ENCODE measurements around the gene ADGRF4.

ADGRF4 gene

DNA sequence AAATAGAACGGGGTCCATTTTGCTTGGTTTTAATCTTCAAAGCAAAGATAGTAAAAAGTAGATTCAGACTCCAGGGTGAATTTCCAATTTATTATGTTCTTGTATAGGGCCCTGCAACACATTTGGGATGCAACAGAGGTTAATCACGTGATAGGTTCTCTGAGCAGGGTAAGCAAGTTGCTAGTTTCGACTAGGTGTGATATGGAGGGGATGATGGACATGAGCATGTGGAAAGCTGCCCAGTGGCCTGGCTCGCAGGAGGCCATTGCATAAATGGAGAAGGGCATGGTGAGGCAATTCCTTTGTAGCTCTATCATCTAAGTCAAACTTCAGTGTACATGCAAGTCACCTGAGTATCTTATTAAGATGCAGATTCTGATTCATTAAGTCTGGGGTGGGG, 17.7 kb upstream of the ADGRF4 start:
- no peak for DNase-seq (ENCODE audit: low read depth, low spot score)

DNA sequence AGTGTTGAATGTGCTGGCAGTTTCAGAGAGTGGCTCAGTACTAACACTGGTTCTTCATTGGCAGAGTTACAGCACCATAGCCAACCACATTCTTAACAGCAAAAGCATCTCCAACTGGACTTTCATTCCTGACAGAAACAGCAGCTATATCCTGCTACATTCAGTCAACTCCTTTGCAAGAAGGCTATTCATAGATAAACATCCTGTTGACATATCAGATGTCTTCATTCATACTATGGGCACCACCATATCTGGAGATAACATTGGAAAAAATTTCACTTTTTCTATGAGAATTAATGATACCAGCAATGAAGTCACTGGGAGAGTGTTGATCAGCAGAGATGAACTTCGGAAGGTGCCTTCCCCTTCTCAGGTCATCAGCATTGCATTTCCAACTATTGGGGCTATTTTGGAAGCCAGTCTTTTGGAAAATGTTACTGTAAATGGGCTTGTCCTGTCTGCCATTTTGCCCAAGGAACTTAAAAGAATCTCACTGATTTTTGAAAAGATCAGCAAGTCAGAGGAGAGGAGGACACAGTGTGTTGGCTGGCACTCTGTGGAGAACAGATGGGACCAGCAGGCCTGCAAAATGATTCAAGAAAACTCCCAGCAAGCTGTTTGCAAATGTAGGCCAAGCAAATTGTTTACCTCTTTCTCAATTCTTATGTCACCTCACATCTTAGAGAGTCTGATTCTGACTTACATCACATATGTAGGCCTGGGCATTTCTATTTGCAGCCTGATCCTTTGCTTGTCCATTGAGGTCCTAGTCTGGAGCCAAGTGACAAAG, 17.0 kb upstream of the ADGRF4 start:
- no peak for DNase-seq (ENCODE audit: low read depth, low spot score)

DNA sequence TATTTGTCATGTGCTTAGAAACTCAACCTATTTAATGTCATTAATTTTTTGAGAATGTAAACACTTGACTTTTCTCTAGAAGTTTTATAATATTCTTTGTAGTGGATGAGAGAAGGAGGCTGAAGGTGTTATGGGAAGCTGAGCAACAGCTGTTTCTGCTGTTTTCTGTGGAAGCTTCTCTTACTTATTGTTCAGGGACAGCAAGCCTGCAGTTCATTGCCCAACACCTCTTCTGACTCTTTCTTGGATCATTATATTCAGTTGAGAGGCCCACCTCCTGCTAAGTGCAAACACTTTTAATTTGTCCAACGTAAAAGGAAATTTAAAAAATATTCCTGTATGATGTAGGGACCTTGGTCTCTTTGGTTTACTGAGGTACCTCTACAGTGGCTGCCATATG, 12.0 kb upstream of the ADGRF4 start:
- no peak for DNase-seq (ENCODE audit: low read depth, low spot score)

DNA sequence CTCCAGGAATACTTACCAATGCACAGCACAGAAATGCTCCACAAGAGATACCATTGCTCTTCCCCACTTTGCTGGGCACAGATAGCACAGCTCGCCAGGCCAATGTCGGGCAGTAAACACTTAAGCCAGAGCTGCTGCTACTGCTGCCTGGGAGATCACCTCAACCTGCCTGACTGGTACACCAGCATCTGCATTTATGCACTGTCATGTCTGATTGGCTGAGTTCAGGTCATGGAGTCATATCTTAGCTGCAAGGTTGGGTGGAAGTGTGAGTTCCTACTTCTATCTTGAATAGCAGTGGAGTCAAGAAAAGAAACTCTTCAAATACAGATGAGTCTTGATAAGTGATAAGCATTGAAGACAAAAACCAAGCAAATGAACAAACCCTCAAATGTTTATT, 10.9 kb upstream of the ADGRF4 start:
- no peak for DNase-seq (ENCODE audit: low read depth, low spot score)

DNA sequence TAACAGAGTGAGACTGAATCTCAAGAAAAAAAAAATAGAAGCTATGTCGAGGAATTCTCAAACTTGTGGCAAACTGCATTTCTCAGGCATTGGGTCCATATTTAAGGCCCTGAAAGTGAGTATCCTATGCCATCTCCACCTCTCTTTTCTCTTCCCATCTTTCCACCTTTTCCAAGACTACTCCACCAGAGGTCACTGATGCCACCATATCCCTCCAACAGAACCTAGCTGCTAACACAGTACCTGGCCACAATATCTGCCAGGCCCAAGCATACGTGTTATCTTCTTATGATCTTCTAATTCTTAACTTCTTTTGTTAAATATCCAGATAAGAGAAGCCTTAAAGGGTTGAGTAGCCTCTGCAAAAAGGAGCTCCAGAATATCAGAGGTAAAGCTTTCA, 8.2 kb upstream of the ADGRF4 start:
- no peak for DNase-seq (ENCODE audit: low read depth, low spot score)

DNA sequence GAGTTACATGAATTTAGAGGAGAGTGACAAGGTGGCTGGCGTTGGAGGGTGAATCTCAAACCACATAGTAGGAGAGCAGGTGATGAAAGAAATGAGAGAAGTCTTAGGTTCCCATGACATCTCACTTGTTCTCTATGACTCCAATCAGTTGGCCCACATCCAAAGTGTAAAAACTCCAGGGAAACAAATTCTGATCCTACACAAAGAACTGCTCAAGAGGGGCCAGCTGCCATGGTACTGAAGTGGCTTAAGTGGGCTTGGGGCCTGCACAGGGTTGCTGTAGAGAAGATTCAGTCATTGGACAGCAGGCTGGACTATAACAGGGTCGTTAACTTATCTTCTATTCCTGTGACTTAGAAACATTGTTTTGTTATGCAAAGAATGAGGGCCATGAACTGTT, 7.6 kb upstream of the ADGRF4 start:
- no peak for DNase-seq (ENCODE audit: low read depth, low spot score)

DNA sequence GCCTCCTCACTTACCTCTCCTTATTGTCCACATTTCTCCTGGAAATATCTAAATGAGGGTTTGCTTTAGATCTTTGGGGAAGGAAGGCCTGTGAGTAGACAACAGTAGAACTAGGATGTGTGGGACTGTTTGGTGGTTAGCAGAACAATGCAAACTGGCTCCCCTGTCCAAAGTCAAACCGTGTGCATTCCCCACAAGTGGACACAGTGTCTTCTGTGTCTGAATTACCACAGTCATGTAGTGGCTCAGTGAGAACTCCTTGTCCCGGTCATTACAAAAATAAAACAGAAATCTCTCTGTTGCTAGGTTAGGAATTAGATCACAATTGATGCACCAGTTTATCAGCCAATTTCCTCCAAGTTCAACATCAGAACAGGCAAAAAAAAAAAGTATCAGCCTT, 455 bp upstream of the ADGRF4 start:
- DNase-seq (ENCODE audit: low read depth, low spot score) = no peak

DNA sequence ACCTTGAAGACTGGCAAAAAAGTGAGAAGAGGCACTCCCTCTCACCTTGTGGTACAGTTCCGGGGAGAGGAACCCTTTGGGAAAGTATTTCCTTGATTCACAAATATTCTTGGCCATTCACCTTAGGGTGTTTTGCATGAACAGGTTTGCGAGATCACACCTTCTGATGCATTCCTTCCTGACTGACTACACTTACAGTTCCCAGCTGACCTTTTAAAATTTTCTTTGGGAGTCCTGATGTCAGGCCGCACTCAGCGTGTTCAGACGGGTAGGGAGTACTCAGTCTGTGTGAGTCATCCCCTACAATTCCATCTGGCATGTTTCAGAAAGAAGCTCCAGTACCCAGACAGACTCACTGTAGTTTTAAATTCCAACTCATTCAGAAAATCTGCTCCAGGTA, 1.7 kb downstream of the ADGRF4 start:
- DNase-seq (ENCODE audit: low read depth, low spot score) = no peak

DNA sequence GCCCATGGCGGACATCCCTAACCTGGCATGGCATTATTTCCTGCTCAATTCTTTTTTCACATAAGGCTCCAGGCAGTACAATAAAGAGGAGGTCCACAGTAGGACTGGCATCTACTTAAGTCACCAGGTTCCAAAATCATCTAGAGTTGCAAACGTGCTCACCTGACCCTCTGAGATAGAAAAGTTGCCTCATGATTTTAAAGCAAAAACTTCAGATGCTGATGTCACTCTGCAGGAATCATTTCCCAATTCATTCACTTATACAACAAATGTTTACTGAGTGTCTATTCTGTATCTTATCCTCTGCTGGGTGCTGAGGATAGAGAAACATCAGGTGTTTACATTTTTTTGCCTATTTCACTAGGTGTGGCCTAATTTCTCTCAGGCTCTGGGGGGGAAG, 2.2 kb downstream of the ADGRF4 start:
- no peak for DNase-seq (ENCODE audit: low read depth, low spot score)

DNA sequence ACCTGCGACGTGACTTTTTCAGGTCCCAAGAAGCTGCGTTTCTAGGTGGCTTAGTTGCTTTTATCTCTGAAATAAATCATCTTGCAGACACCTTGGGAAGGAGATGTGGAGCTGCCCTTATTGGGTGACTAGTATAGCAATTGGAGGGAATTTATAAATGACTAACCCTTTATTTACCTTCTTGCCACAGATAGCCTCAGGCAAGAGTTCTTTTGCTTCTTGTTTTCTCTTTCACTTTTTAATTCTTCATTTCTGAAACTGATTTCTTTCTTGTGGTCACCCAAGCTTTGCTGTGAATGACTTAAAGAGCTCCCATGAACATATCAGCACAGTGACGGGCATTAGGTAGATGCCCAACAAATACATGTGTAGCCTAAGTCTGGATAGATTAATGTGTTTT, 3.0 kb downstream of the ADGRF4 start:
- no peak for DNase-seq (ENCODE audit: low read depth, low spot score)

DNA sequence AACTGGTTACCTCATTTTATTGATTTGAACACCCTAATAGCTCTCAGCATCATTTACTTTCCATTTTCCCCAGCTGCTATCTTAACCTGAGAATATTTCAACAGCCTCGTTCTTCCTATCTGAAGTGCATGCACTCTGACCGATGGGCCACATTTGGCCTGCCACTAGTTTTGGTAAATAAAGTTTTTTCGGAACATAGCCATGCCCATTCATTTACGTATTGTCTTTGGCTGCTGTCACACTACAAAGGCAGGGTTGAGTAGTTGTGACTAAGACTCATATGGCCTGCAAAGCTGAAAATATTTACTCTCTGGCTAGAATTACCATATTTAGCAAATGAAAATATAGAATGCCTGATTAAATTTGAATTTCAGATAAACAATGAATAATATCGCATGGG, 10.8 kb downstream of the ADGRF4 start:
- DNase-seq (ENCODE audit: low read depth, low spot score) = no peak

DNA sequence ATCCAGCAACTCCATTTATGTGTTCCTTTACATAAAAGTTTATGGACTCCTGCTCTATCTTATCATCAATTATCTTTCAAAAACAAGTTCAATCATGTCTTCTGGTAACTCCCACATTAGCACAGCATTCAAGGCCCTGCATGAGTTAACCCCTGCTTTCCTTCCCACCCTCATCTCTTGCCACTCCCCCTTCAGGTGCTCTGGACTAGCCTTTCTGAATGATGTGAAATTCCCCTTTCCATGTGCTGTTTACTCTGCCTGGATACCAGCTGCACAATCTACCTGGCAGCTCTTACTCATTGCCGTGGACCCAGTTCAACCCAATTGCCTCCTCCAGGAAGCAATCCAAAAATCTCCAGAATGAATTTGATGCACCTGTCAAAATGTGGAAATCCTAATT, 11.9 kb downstream of the ADGRF4 start:
- DNase-seq (ENCODE audit: low read depth, low spot score) = no peak

DNA sequence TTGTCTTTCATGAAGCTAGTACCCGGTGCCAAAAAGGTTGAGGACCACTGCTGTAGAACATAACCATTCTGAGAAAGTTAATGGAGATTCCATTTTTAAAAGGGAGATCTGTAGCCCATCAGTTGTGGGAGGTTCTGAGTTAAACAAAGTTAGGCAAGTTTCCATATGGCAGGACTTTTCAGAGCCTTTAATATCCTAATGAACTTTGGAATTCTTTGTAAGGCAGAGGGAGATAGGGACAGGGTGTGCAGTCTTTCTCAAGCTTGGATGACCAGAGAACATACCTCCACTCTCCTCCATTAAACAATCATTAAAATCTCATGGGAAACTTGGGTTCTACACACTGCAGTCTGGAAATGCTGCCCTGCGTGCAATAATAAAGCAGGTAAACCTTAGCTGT, 14.8 kb downstream of the ADGRF4 start:
- no peak for DNase-seq (ENCODE audit: low read depth, low spot score)

DNA sequence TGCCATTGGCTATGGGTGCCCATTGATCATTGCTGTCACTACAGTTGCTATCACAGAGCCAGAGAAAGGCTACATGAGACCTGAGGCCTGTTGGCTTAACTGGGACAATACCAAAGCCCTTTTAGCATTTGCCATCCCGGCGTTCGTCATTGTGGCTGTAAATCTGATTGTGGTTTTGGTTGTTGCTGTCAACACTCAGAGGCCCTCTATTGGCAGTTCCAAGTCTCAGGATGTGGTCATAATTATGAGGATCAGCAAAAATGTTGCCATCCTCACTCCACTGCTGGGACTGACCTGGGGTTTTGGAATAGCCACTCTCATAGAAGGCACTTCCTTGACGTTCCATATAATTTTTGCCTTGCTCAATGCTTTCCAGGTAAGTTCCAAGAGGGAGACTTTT, 16.4 kb downstream of the ADGRF4 start:
- DNase-seq (ENCODE audit: low read depth, low spot score) = no peak

DNA sequence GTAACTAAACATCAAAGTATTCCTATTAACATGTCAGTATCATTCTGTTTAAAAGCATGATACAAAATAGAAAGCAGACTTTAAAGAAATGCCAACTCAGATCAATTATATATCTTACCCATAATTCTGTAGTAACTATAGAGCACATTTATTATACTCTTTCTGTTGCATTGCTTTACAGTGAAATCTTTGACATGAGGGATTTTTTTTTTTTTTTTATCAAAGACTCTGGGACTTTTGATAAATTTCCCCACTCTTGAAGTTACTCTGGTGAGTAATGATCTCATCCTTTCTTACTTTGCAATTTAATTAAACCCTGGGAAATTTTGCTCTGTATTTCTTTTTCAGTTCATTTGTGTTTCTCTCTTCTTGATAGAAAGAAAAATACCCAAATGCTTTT, 17.4 kb downstream of the ADGRF4 start:
- no peak for DNase-seq (ENCODE audit: low read depth, low spot score)

DNA sequence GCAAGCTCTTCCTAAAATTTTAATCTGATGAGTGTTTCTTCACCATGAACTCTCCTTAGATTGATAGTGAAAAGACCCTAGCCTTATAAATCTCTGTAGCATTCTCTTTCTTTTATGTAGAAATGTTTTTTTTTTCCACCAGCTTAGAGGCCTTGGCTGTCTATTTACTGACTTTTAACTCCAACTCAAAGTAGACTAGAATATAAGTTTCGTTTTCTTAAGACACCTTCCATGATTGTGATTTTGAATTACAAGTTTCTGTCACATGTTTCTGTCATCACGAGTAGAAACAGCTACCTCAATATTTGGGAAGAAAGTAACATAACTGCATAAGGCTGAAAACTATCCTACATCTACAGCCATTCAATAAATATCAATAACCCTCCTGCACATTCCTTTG, 17.8 kb downstream of the ADGRF4 start:
- no peak for DNase-seq (ENCODE audit: low read depth, low spot score)

DNA sequence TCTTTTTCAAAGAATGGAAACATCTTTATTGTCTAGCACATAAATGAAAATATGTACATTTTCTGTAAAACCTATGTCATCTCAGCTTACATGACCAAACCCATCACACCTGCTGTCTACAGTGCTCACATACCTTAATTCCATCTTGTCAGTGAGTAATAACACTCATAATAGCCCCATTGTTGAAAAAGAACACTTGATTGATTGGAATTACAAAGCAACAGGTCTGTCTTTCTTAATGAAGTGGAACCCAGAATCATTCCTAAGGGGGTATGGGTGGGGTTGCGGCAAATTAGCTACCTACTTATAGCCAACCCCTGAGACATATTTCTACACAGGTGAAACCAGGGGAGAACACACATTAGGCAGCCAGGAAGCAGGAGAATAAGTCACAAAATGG, 20.2 kb downstream of the ADGRF4 start:
- no peak for DNase-seq (ENCODE audit: low read depth, low spot score)

DNA sequence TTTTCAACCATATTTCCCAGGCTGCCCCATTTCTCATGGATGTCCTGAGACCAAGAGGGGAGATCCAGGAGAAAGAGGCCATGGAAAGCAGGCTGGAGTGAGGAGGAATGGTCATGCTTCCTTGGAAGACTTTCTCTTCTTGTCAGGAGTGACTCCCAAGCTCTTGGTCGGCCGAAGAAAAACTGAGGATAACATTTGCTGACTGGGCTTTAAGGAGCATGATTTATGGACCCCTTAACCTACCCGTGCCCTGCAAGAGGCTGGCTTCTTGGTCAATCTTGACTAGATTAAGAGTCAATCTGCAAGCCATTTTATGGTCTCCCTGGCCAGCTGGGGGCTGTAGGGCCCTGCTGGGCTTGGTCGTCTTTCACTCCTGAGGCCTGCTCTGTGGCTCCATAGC, 22.8 kb downstream of the ADGRF4 start:
- no peak for DNase-seq (ENCODE audit: low read depth, low spot score)

DNA sequence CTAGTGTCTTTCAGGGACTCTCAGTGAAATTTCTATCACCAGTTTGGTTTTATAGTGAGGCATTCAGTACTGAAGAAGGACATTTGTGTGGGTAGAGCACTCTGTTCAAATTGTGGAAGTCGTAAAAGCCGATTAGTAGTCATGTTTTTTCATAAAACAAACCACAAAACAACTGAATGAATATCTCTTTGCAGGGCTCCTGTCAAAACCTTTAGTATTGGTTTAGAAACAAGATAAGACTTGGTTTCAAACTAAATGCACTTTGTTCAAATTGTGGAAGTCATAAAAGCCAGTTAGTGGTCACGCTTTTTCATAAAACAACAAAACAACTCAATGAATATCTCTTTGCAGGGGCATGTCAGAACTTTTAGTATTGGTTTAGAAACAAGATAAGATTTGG, 23.8 kb downstream of the ADGRF4 start:
- DNase-seq (ENCODE audit: low read depth, low spot score) = no peak

DNA sequence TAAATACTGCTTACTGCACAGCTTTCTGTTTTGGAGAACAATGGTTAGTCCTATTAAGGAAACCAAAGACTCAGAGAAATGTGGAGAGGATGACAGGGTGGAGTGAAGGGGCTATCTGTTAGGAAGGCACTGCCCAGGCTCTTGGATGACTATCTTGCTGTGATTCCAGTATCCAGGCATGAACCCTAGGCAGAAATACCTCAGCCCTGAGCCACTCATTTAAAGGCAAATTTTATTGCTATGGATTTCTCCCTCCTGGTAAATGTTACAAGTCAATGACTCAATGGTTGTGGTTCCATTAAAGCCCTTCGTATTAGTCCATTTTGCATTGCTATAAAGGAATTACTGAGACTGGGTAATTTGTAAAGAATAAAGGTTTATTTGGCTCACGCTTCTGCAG, 25.9 kb downstream of the ADGRF4 start:
- no peak for DNase-seq (ENCODE audit: low read depth, low spot score)

DNA sequence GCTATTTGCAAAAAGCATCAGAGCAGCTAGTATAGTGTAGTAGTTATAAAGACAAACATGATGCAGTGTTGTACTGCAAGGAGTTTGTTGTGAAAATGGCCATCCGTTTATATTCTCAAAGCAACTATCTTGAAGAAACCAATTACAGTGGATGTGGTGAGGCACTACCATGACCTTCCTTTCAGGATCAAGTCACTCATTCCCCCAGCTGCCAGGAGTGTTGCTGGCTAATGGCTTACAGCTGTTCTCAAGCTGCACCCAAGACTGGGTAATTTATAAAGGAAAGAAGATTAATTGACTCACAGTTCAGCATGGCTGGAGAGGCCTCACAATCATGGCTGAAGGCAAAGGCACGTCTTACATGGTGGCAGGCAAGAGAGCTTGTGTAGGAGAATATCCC, 29.0 kb downstream of the ADGRF4 start:
- no peak for DNase-seq (ENCODE audit: low read depth, low spot score)

DNA sequence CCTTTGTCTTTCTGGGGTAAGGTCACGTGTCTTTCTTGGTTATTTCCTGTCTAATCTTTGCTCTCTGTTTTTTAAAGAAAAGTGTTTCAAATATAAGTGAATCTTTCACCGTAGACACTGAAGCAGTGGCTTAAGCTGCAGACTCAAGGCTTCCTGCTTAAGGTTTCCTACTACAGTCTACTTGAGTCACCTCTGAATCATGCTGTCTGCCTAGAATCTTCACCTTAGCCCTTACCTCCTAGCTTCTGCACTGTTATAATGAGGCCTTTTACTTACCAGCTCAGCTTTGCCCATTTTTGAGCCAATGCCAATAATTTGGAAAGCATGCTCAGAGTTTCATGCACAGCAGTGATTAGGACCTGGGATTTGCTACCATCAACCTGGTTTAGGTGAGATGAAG, 30.6 kb downstream of the ADGRF4 start:
- no peak for DNase-seq (ENCODE audit: low read depth, low spot score)

DNA sequence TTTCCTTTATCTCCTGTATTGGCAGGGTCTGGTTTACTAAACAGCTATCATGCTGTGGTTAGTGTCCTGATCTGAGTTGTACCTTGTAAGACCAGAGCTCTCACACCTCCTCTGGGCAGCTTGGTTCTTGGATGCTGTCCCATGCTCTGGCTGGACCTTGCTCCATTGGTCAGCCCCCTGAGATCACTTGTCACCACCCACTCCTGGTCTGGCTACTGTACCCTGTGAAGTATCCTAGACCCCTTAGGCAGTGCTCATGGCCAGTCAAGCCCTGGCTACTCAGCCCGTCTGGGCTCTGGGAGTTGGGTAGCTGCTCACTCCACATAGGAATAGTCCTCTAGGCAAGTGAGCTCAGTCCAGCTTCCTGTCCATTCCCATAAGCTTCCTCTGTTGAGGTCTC, 31.1 kb downstream of the ADGRF4 start:
- DNase-seq (ENCODE audit: low read depth, low spot score) = no peak

DNA sequence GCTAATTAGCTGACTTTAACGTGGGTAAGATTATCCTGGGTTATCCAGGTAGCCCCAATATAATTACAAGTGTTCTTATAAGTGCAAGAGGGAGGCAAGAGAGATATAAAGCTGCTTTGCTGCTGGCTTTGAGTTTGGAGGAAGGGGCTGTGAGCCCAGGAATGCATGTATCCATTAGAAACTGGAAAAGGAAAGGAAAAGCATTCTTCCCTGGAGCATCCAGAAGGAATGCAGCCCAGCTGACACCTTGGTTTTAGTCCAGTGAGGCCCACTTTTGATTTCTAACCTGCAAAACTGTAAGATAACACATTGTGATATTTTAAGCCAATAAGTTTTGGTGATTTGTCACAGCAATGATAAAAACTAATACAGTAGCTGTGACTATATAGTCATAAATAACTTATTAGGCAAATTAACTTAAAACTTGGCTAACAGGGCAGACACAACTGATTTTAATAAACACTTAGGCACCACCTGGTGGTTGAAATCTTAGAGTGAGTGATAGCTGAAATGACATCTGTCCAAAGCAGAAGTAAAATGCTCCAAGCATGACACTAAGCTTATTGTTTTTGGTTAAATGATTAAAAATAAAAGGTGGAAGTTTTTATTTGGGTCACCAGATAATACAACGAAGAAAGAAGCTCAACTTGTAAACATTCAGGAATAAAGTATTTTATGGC, 35.6 kb downstream of the ADGRF4 start:
- DNase-seq (ENCODE audit: low read depth, low spot score) = no peak

All from brain pericyte (primary cell).